A204.1 (cell line): ENCODE data around the gene CD86.
"Not testable (repeated sequence)": the region's sequence is repeated elsewhere in the genome, so short reads cannot be mapped to it uniquely, and the experiment has no call there.

Experiments
- FAIRE-seq: peaks from 2 replicates; lab custom pipeline; 2012; peaks lifted over from hg19 to GRCh38; lab: Jason Lieb, UNC

Gene CD86

DNA sequence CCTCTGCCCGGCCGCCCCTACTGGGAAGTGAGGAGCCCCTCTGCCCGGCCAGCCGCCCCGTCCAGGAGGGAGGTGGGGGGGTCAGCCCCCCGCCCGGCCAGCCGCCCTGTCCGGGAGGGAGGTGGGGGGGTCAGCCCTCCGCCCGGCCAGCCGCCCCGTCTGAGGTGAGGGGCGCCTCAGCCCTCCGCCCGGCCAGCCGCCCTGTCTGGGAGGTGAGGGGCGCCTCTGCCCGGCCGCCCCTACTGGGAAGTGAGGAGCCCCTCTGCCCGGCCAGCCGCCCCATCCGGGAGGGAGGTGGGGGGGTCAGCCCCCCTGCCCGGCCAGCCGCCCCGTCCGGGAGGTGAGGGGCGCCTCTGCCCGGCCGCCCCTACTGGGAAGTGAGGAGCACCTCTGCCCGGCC, 109.8 kb downstream of the CD86 start:
- FAIRE-seq: not testable (repeated sequence)

DNA sequence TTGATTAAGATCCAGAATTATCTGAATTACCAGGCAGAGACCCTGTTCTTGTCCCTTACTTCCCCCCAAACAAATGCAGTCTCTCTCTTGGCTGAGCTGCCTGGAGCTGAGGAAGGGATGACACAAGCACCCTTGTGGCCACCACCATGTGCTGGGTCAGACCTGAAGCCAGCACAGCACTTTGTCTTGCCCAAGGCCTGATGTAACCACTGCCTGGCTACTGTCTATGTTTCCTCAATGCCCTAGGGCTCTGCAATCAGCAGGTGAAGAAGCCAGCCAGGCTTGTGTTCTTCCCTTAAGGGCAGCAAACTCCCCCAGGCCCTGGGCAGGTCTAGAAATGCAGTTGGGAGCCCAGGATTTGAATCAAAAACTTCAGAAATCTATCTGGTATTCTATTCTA, 112.5 kb downstream of the CD86 start:
- FAIRE-seq: no peak

DNA sequence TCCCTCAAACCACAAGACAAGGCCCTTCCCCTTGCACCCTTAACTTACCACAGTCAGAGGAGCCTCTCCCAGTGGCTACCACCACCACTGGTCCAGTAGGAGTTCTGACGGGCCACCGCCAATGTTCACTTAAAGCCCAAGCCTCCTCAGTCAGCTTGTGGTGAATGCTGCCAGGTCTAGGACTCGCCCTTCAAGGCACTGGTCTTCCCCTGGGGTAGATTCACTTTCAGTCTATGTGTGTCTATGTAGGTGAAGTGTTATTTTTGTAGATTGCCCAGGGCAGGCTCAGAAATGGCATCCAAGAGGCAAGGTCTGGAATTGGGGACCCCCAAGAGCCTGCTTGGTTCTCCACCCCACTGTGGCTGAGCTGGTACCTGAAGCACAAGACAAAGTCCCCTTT, 112.9 kb downstream of the CD86 start:
- FAIRE-seq: no peak

DNA sequence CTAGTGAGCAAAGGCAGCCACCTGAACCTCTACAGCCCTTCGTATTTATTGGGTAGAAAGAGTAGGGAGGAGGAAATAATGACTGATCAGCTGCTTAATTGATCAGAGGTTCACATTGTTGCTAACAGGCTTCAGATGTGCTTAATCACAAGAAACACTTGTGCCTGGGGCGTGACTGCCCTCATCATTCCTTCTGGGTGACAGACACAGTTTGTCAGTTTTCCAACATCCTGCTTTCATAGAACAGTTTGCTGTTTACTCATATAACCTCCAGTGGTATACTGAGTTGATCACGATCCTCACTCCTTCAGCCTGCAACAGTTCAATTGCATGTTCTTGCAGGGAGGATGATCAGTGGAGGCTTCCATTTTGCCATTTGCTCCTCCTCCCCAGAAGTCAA, 114.7 kb downstream of the CD86 start:
- FAIRE-seq: no peak
